Measurements from ENCODE around the gene PRKAG2.

Gene PRKAG2

GRCh38 chr7:151775547-151776443 lies 101.1 kb downstream of the PRKAG2 start:
- TF ChIP-seq, protein P1, sequence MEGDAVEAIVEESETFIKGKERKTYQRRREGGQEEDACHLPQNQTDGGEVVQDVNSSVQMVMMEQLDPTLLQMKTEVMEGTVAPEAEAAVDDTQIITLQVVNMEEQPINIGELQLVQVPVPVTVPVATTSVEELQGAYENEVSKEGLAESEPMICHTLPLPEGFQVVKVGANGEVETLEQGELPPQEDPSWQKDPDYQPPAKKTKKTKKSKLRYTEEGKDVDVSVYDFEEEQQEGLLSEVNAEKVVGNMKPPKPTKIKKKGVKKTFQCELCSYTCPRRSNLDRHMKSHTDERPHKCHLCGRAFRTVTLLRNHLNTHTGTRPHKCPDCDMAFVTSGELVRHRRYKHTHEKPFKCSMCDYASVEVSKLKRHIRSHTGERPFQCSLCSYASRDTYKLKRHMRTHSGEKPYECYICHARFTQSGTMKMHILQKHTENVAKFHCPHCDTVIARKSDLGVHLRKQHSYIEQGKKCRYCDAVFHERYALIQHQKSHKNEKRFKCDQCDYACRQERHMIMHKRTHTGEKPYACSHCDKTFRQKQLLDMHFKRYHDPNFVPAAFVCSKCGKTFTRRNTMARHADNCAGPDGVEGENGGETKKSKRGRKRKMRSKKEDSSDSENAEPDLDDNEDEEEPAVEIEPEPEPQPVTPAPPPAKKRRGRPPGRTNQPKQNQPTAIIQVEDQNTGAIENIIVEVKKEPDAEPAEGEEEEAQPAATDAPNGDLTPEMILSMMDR (IDR thresholded peaks at IDR 0.05; ENCODE audit: insufficient read depth, low read length, poor library complexity, severe bottlenecking) = no peak
- no peak for DNase-seq (ENCODE audit: extremely low read depth, insufficient read length)
- Histone ChIP-seq H3K36me3 (ENCODE audit: control insufficient read depth, insufficient read depth, low read length) (no peaks in the 10 kb centered on the region), H3K4me3 (replicated peaks; ENCODE audit: low read depth, low read length) (no peak overlapping the region), H3K27me3 (replicated peaks; ENCODE audit: control insufficient read depth, insufficient read depth, low read length) (no peaks in the 10 kb centered on the region; the same call in 1 of the 2 replicates)

GRCh38 chr7:151774951-151775350 lies 102.0 kb downstream of the PRKAG2 start:
- Histone ChIP-seq H3K4me3 (replicated peaks; ENCODE audit: low read depth, low read length) (no peak overlapping the region), H3K36me3 (ENCODE audit: control insufficient read depth, insufficient read depth, low read length) (no peaks in the 10 kb centered on the region), H3K27me3 (replicated peaks; ENCODE audit: control insufficient read depth, insufficient read depth, low read length) (no peaks in the 10 kb centered on the region; the same call in 1 of the 2 replicates)
- no peak for DNase-seq (ENCODE audit: extremely low read depth, insufficient read length)
- TF ChIP-seq, protein P1 (IDR thresholded peaks at IDR 0.05; ENCODE audit: insufficient read depth, low read length, poor library complexity, severe bottlenecking) = no peak

GRCh38 chr7:151773797-151774196 lies 103.1 kb downstream of the PRKAG2 start:
- no peak for DNase-seq (ENCODE audit: extremely low read depth, insufficient read length)
- TF ChIP-seq, protein P1 (IDR thresholded peaks at IDR 0.05; ENCODE audit: insufficient read depth, low read length, poor library complexity, severe bottlenecking) = no peak
- Histone ChIP-seq H3K4me3 (replicated peaks; ENCODE audit: low read depth, low read length) (no peak overlapping the region), H3K36me3 (ENCODE audit: control insufficient read depth, insufficient read depth, low read length) (no peaks in the 10 kb centered on the region), H3K27me3 (replicated peaks; ENCODE audit: control insufficient read depth, insufficient read depth, low read length) (no peaks in the 10 kb centered on the region; the same call in 1 of the 2 replicates)

DNA sequence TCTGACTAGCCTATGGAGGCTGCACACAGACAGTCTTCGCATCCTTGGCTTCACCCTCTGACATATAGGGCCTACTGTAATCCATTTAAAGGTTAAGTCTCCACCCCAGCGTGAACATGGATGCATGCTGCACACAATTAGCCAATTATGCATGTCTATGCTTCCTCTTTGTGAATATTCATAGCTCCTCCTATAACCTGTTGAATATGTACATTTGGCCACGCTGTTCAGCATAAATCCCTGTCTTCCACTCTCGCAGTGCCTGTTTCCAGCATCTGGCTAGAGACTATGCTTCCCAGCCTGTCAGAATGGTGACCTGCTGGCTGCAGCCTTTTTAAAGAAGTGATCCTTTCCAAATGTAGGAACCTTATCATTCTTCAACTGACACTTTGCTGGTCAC lies 106.7 kb downstream of the PRKAG2 start:
- no peak for DNase-seq (ENCODE audit: extremely low read depth, insufficient read length)
- no peaks in the 10 kb centered on the region; the same call in 1 of the 2 replicates for H3K27me3 ChIP-seq (replicated peaks; ENCODE audit: control insufficient read depth, insufficient read depth, low read length)
- H3K36me3 ChIP-seq (ENCODE audit: control insufficient read depth, insufficient read depth, low read length) = no peaks in the 10 kb centered on the region
- TF ChIP-seq, protein P1 (IDR thresholded peaks at IDR 0.05; ENCODE audit: insufficient read depth, low read length, poor library complexity, severe bottlenecking) = no peak
- H3K4me3 ChIP-seq (replicated peaks; ENCODE audit: low read depth, low read length) = no peak overlapping the region

GRCh38 chr7:151769188-151769821 lies 107.6 kb downstream of the PRKAG2 start:
- DNase-seq (ENCODE audit: extremely low read depth, insufficient read length) = peak; percentile 28
- TF ChIP-seq, protein P1 (IDR thresholded peaks at IDR 0.05; ENCODE audit: insufficient read depth, low read length, poor library complexity, severe bottlenecking) = no peak

More at GRCh38 chr7:151769188-151769821, 107.6 kb downstream of the PRKAG2 start:
- no peaks in the 10 kb centered on the region for H3K36me3 ChIP-seq (ENCODE audit: control insufficient read depth, insufficient read depth, low read length)
- no peaks in the 10 kb centered on the region for H3K27me3 ChIP-seq (replicated peaks; ENCODE audit: control insufficient read depth, insufficient read depth, low read length)
- H3K4me3 ChIP-seq (replicated peaks; ENCODE audit: low read depth, low read length) = no peak overlapping the region
